ENCODE results near the gene MDM2. TPM values are rescaled to one million over a fixed set of nuclear protein-coding genes. Genes with fewer than 3 reads are reported as not detected.
"Not testable (repeated sequence)": the region's sequence is repeated elsewhere in the genome, so short reads cannot be mapped to it uniquely, and the experiment has no call there.

The MDM2 gene
- total RNA-seq, 1 donor from 2014 or later: 60.7 TPM

- DNase-seq: no peak
These were observed 20.1 kb downstream of the MDM2 start for GRCh38 chr12:68827895-68828671.

DNA sequence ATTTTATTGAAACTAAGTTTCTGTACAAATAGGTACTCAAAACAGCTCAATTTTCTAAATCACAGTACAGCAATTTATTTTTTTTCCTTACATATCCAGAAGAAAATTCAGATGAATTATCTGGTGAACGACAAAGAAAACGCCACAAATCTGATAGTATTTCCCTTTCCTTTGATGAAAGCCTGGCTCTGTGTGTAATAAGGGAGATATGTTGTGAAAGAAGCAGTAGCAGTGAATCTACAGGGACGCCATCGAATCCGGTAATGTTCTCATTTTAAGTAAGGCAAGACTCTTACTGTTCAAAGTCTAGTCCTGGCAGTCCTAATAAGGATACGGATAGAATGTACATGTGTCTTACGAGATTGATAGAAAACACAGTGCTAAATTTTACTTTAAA is 20.7 kb downstream of the MDM2 start:
- DNase-seq: no peak

DNA sequence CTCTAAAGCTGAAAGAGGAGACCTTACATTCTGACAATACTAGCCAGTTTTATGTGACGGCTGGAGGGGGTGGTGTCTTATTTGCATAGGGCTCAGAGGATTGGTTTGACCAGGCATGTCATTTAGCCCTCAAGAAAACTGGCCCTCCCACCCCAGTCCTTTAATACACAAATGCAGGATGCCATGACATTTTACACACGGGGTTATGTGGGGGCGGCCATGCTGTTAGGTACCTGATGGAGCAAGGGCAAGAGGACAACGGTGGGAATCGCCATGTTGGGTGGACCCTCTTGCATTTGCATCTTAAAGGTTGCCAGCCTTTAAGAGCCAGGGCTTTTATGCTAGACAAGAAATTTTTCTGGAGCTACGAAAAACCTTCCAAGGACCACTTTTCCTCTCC is 23.3 kb downstream of the MDM2 start:
- no peak for DNase-seq

DNA sequence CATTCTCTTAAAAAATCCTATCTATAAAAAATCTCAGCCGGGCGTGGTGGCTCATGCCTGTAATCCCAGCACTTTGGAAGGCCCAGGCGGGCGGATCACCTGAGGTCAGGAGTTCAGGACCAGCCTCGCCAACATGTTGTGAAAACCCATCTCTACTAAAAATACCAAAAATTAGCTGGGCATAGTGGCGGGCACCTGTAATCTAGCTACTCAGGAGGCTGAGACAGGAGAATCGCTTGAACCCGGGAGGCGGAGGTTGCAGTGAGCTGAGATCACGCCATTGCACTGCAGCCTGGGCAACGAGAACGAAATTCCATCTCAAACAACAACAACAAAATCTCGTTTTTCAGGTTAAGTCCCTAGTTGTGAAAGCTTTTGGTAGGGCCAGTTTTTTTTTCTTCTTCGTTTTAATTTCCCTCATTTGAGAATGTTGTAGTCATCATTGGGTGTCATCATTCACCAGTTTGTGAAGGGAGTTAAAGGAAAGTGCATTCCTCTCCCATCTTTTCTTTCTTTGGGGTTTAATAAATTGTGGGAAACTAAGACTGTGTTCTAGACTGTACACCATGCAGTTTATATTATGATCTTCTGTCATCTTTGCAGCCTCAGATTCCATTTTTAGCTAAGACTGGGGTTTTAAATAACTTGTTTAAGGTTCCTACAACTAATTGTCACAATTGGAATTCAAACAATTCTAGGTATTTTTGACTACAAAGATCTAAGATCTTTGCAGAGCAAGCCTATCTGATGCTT is 23.9 kb downstream of the MDM2 start:
- no peak for DNase-seq

DNA sequence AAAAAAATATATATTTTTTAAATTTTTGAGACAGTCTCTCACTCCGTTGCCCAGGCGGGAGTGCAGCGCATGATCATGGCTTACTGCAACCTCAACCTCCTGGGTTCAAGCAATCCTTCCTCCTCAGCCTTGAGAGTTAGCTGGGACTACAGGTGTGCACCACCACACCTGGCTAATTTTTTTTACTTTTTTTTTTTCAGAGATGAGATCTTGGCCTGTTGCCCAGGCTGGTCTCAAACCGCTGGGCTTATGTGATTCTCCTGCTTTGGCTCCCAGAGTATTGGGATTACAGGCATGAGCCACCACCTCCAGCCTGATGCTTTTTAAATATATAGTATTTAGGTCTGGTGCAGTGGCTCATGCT is 24.5 kb downstream of the MDM2 start:
- DNase-seq: no peak

DNA sequence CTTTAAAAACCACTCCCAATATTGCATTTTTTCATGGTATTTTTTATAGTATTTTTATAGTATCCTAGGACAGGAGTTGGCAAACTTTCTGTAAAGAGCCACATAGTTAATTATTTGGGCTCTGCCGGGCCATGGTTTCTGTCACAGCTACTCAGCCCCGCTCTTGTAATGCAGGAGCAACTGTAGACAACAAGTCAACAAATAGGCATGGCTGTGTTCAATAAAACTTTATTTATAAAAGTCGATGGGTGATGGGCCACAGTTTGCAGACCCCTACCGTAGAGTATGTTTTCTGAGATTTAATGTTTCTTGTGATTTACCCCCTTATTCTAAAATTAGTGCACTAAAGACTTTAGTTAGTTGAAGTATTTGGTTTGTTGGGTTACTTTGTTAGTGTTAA is 25.5 kb downstream of the MDM2 start:
- DNase-seq: no peak

DNA sequence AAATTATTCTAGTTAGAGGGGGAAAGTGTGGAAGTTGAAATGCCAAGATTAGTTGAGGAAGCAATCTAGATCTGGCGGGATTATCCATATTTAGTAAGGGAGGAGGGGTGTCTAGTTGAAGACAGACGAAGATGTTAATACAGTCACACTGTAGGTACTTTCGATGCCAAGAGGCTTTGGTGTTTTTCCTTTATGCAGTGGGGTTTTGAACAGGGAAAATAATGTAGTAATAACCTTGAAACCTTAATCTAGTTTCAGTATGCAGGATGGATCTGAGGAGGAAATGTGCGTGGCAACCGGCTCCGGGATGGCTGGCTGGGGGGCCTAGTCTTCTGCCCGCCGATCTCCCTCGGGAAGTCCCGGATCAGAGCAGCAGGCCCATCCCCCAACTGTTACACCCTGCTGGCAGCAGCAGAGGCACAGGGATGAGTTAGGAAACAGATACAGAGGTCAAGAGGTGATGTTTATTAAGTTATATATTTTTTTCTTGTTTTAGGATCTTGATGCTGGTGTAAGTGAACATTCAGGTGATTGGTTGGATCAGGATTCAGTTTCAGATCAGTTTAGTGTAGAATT is 27.4 kb downstream of the MDM2 start:
- DNase-seq: no peak

DNA sequence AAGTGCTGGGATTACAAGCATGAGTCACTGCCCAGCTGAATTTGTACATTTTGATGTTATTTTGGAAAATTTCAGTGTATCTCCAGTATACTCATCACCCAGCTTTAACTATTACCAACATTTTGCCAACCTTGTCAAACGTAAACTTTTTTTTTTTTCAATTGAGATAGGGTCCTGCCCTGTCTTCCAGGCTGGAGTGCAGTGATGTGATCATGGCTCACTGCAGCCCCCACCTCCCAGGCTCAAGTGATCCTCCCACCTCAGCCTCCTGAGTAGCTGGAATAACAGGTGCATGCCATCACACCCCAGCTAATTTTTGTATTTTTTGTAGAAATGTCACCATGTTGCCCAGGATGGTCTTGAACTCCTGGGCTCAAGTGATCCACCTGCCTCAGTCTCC is 29.2 kb downstream of the MDM2 start:
- DNase-seq: no peak

- DNase-seq: no peak
These were observed 30.3 kb downstream of the MDM2 start for GRCh38 chr12:68838046-68838886.

DNA sequence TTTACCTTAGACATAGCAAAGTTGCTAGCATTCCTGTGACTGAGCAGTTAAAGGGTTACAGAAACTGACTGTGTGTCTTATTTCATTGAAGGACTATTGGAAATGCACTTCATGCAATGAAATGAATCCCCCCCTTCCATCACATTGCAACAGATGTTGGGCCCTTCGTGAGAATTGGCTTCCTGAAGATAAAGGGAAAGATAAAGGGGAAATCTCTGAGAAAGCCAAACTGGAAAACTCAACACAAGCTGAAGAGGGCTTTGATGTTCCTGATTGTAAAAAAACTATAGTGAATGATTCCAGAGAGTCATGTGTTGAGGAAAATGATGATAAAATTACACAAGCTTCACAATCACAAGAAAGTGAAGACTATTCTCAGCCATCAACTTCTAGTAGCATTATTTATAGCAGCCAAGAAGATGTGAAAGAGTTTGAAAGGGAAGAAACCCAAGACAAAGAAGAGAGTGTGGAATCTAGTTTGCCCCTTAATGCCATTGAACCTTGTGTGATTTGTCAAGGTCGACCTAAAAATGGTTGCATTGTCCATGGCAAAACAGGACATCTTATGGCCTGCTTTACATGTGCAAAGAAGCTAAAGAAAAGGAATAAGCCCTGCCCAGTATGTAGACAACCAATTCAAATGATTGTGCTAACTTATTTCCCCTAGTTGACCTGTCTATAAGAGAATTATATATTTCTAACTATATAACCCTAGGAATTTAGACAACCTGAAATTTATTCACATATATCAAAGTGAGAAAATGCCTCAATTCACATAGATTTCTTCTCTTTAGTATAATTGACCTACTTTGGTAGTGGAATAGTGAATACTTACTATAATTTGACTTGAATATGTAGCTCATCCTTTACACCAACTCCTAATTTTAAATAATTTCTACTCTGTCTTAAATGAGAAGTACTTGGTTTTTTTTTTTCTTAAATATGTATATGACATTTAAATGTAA is 31.5 kb downstream of the MDM2 start:
- DNase-seq: no peak

DNA sequence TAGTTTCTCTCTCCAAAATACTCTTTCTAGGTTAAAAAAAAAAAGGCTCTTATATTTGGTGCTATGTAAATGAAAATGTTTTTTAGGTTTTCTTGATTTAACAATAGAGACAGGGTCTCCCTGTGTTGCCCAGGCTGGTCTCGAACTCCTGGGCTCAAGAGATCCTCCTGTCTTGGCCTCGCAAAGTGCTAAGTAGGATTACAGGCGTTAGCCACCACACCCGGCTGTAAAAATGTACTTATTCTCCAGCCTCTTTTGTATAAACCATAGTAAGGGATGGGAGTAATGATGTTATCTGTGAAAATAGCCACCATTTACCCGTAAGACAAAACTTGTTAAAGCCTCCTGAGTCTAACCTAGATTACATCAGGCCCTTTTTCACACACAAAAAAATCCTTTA is 33.2 kb downstream of the MDM2 start:
- not testable (repeated sequence) for DNase-seq

- DNase-seq: no peak
These were observed 33.7 kb downstream of the MDM2 start for GRCh38 chr12:68841717-68842116.

- DNase-seq: no peak
These were observed 34.1 kb downstream of the MDM2 start for GRCh38 chr12:68842123-68842522.

- no peak for DNase-seq
These were observed 35.0 kb downstream of the MDM2 start for GRCh38 chr12:68842784-68843567.

DNA sequence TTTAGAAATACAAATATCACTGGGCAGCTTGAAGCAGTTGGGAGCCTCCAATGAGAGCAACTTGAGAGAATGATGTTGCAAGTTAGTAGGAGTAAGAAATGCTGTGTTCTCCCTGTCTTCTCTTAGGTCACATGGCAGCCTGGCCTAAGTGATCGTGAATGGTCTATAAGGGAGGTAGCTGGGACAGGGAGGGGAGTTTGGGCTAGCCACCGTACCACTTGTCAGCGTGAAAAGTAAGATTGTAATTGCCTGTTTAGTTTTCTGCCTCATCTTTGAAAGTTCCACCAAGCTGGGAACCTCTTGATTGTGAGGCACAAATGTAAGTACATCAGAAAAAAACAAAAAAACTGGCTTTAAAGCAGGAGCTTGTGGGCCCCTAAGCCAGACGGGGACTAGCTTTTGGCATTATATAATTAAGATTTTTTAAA is 36.4 kb downstream of the MDM2 start:
- no peak for DNase-seq

DNA sequence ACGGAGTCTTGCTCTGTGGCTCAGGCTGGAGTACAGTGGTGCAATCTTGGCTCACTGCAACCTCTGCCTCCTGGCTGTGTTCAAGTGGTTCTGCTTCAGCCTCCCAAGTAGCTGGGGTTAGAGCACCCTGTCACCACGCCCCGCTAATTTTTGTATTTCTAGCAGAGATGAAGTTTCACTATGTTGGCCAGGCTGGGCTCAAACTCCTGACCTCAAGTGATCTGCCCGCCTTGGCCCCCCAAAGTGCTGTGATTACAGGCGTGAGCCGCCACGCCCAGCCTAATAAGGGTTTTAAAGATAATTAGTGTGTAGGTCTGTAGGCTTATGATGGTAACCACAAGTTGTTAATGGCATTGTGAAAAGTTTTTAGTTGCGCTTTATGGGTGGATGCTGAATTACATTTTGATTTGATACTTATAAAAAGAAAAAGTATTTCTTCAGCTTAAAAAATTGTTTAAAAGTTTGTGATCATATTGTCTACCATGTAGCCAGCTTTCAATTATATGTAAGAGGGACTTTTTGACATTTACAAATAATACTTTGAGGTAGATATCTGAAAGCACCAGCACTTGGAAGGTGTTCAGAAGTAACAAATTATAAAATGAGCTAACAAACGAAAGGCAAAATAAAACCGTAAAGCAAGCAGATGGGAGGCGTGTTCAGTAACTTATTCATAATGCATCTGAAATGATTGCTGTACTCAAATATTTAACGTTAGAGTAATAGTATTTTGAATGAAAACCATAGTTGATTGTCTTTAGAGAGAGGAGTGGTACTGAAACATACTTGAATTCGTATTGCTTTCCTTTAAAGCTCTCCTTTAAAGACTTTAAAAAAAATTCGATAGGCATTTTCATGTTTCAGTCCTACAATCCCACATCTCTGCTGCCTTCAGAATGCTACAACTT is 37.1 kb downstream of the MDM2 start:
- no peak for DNase-seq

GRCh38 chr12:68846811-68847210 is 38.8 kb downstream of the MDM2 start:
- DNase-seq: no peak

DNA sequence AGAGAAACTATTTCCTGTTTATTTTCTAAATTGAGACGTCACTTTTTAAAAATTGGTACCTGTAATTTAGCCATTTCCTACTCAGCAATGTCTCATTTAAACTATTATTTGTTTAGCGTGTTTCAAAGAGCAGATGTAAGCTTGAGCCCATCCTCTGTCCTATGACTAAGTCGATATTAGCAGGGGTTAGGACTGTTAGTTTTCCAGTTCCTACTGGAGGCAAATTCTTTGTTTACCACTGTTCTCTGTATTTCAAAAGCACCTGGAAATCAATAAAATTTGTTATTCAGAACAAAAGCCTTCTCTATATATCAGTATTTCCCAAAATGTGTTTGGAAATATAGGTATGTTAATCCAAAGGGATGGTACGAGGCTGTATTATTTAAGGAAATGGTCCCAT is 42.4 kb downstream of the MDM2 start:
- no peak for DNase-seq

DNA sequence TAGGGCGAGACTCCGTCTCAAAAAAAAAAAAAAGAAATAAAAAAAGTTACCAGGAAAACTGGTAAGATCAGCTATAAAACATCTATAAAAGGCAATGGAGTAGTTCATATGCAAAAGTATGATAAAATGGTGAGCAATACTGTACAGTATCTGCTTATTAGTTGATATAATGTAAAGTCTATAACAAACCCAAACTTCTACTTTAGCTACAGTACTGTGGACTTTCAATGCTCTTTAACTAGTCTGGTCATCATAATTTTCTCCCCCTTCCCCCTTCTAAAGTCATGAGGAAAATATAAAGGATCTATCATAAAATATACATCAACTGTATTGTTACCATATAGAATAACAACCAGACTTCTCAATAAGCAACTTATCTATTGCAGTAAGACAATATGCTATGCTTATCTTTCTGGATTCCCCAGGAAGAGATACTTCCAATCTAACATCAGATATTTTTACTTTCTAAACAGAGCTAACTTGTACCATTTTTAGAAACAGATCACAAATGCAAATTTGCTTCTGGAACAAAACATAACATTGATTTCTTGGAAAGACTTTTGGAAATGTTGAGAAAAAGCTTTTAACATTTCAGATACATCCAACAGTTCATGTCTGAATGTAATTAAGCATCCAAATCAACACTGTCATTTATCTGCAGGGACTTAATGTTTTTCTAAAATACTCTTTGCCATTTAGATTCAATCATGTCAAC is 43.8 kb downstream of the MDM2 start:
- no peak for DNase-seq

Measured in occipital lobe (tissue), 2 donors.